Mesendoderm (in vitro differentiated cells): ENCODE results near the gene TP73.
"Not testable (repeated sequence)": the region's sequence is repeated elsewhere in the genome, so short reads cannot be mapped to it uniquely, and the experiment has no call there.

Experiments
- DNase-seq: peaks from one replicate; pipeline ENCODE4 v3.0.0; 2013
- H2AK5ac ChIP-seq: 2 replicates; pipeline ENCODE4 v1.6.1; 2013; ENCODE audit warnings: low read length, inconsistent platforms
- H2BK120ac ChIP-seq: 2 replicates; pipeline ENCODE4 v1.6.1; 2013; ENCODE audit warnings: low read depth, mild to moderate bottlenecking, low read length, moderate library complexity, mixed read lengths
- H2BK15ac ChIP-seq: replicated peaks from 2 replicates; pipeline ENCODE4 v1.6.1; 2013; ENCODE audit warnings: low read depth, mild to moderate bottlenecking, moderate library complexity
- H2BK5ac ChIP-seq: 2 replicates; pipeline ENCODE4 v1.6.1; 2013; ENCODE audit warnings: low read length, inconsistent platforms
- H3K18ac ChIP-seq: 2 replicates; pipeline ENCODE4 v1.6.1; 2013; ENCODE audit warnings: mild to moderate bottlenecking, low read length, mixed read lengths
- H3K23ac ChIP-seq: one replicate; pipeline ENCODE4 v1.6.1; 2013; ENCODE audit warnings: low read length
- H3K27ac ChIP-seq: 2 replicates; pipeline ENCODE4 v1.5.1; 2013; ENCODE audit warnings: low read depth, mild to moderate bottlenecking, inconsistent platforms, low read length, moderate library complexity
- H3K27me3 ChIP-seq: 2 replicates; pipeline ENCODE4 v1.6.1; 2013; ENCODE audit warnings: low read length, control low read depth, mild to moderate bottlenecking, inconsistent platforms; ENCODE audit not compliant: insufficient read depth, poor library complexity
- H3K36me3 ChIP-seq: 2 replicates; pipeline ENCODE4 v1.6.1; 2013; ENCODE audit warnings: low read length, inconsistent platforms; ENCODE audit not compliant: control insufficient read depth, insufficient read depth
- H3K4ac ChIP-seq: one replicate; pipeline ENCODE4 v1.6.1; 2013; ENCODE audit warnings: low read depth, mild to moderate bottlenecking, low read length, moderate library complexity
- H3K4me1 ChIP-seq: 2 replicates; pipeline ENCODE4 v1.6.1; 2013; ENCODE audit warnings: low read depth, low read length, inconsistent platforms; ENCODE audit not compliant: control insufficient read depth
- H3K4me2 ChIP-seq: 2 replicates; pipeline ENCODE4 v1.6.1; 2013; ENCODE audit warnings: low read length
- H3K4me3 ChIP-seq: 2 replicates; pipeline ENCODE4 v1.5.1; 2013; ENCODE audit warnings: mild to moderate bottlenecking, low read length
- H3K56ac ChIP-seq: one replicate; pipeline ENCODE4 v1.6.1; 2013; ENCODE audit warnings: low read length
- H3K79me1 ChIP-seq: 2 replicates; pipeline ENCODE4 v1.6.1; 2013; ENCODE audit warnings: low read length, inconsistent platforms
- H3K79me2 ChIP-seq: 2 replicates; pipeline ENCODE4 v1.6.1; 2013; ENCODE audit warnings: mild to moderate bottlenecking, low read length; ENCODE audit not compliant: control insufficient read depth, insufficient read depth
- H3K9ac ChIP-seq: 2 replicates; pipeline ENCODE4 v1.6.1; 2013; ENCODE audit warnings: low read length, inconsistent platforms
- H4K5ac ChIP-seq: one replicate; pipeline ENCODE4 v1.6.1; 2013; ENCODE audit warnings: low read length
- H4K8ac ChIP-seq: one replicate; pipeline ENCODE4 v1.6.1; 2013; ENCODE audit warnings: low read depth, mild to moderate bottlenecking, control low read depth, low read length, moderate library complexity
- WGBS: extraction: QIAGEN DNeasy Blood & Tissue Kit; methylation state at CpG from one replicate; pipeline ENCODE4 v1.1.7; 2013; ENCODE audit warnings: low lambda C conversion rate, missing lambda C conversion rate; ENCODE audit not compliant: insufficient coverage; ENCODE audit errors: extremely low coverage; 5-methylcytosine and 5-hydroxymethylcytosine counted together

TP73 gene

DNA sequence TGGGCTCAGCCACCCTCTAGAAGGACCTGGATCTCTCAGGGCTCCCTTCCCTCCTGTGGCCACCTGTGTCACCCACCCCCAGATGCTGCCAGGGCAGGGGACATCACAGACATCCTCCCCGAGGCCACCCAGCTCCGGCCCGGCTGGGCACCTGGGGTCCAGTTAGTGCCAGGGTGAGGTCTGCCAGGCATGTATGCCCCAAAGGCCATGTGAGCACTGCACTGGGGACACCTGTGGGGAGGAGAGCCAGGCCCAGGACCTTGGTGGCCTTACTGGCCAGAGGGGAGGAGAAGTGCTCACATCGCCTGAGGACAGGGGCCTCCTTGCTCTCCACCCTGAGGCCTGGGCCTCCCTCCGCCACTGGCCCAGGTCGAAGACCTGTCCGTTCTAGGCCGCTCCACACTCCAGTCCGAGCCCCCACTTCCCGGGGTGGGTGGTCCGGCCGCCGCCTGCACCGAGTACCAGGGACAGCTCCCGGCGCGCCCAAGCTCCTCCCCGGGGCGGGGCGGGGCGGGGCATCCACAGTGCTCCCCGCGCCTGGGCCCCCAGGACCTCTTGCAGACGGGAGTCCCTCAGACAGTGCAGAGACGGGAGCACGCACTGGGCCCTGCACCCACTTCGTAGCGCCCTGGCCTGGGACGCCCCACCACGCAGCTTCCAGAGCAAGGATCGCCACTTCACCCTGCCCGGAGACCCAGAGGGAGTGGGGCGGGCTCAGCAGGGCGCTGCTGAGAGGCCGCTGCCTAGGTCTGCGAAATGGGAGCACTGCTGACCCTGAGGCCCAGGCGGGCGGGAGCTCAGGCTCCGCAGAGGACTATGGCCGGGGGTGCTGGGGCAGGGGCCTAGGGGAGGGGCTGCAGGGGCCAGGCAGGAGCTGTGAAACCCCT lies 65.6 kb downstream of the TP73 start:
- no peak overlapping the region for H3K27ac ChIP-seq
- no CpG with 5 or more reads among the region's 40 CpGs for WGBS
- H3K4me3 ChIP-seq = no peak overlapping the region
- no peaks in the 10 kb centered on the region for H3K79me2 ChIP-seq
- H3K23ac ChIP-seq = no peak overlapping the region
- H2BK15ac ChIP-seq = no peak overlapping the region
- no peak overlapping the region for H2BK120ac ChIP-seq
- no peak overlapping the region for H3K56ac ChIP-seq
- H3K18ac ChIP-seq = no peak overlapping the region
- no peaks in the 10 kb centered on the region for H3K79me1 ChIP-seq
- no peaks in the 10 kb centered on the region for H3K4me1 ChIP-seq
- DNase-seq = peak; percentile 53
- H2BK5ac ChIP-seq = no peak overlapping the region
- H3K9ac ChIP-seq = no peak overlapping the region
- no peak overlapping the region for H2AK5ac ChIP-seq
- H3K4ac ChIP-seq = no peak overlapping the region
- H3K27me3 ChIP-seq = no peaks in the 10 kb centered on the region
- no peak overlapping the region for H4K8ac ChIP-seq
- no peak overlapping the region for H4K5ac ChIP-seq
- no peaks in the 10 kb centered on the region for H3K36me3 ChIP-seq
- no peak overlapping the region for H3K4me2 ChIP-seq

DNA sequence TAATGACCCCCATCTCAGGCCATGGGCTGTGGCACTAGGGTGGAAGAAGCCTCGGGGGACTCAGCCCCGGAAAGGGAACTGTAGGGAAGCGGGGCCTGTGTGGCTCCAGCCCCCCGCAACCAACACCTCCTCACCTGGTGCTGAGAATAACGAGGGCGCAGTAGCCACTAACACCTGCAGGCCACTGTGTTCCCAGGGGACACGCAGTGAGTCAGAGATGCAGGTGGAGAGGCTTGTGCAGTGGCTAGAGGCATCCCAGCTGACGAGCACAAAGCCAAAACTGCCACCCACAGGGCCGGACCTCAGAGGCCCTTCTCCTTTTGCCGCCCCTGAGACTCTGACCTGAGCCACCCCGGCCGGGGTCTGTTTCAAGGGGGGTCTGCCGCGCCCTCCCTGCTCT lies 66.4 kb downstream of the TP73 start:
- Histone ChIP-seq H3K4ac (no peak overlapping the region), H3K4me1 (no peaks in the 10 kb centered on the region), H3K27ac (no peak overlapping the region), H3K4me2 (no peak overlapping the region), H2AK5ac (no peak overlapping the region), H3K9ac (no peak overlapping the region), H3K79me1 (no peaks in the 10 kb centered on the region), H3K23ac (no peak overlapping the region), H2BK5ac (no peak overlapping the region), H3K27me3 (no peaks in the 10 kb centered on the region), H2BK15ac (no peak overlapping the region), H2BK120ac (no peak overlapping the region), H4K5ac (no peak overlapping the region), H3K4me3 (no peak overlapping the region), H4K8ac (no peak overlapping the region), H3K18ac (no peak overlapping the region), H3K36me3 (no peaks in the 10 kb centered on the region), H3K56ac (no peak overlapping the region), H3K79me2 (no peaks in the 10 kb centered on the region)
- DNase-seq = no peak
- no CpG with 5 or more reads among the region's 14 CpGs for WGBS

DNA sequence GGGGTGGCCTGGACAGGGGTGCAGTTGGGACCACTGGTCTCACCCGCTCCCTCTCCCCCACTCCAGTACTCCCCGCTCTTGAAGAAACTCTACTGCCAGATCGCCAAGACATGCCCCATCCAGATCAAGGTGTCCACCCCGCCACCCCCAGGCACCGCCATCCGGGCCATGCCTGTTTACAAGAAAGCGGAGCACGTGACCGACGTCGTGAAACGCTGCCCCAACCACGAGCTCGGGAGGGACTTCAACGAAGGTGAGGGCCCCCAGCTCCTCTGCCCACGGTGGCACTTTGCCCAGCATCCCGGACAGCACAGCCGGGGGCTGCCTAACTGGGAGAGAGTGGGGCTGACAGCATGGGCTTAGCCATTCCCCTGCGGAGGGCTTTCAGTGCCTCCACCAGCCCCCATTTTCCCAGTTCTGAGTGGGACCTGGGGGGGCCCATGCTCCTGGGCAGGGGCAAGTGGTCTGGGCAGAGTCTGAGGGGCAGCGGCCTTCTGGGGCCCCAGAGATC lies 69.7 kb downstream of the TP73 start:
- no CpG with 5 or more reads among the region's 20 CpGs for WGBS

DNA sequence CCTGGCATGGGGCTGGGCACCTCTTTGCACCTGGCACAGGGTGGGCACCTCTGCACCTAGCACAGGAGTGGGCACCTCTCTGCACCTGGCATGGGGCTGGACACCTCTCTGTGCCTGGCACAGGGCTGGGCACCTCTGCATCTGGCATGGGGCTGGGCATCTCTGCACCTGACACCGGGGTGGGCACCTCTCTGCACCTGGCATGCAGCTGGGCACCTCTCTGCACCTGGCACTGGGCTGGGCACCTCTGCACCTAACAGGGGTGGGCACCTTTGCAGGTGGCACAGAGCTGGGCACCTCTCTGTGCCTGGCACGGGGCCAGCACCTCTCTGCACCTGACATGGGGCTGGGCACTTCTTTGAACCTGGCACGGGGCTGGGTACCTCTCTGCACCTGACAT lies 70.5 kb downstream of the TP73 start:
- no peak overlapping the region for H2AK5ac ChIP-seq
- no peak overlapping the region for H4K5ac ChIP-seq
- no peak overlapping the region for H2BK120ac ChIP-seq
- no peak overlapping the region for H3K4me3 ChIP-seq
- no peaks in the 10 kb centered on the region for H3K79me1 ChIP-seq
- no peaks in the 10 kb centered on the region for H3K36me3 ChIP-seq
- WGBS = no CpG with 5 or more reads among the region's 3 CpGs
- H2BK15ac ChIP-seq = no peak overlapping the region
- H3K27ac ChIP-seq = no peak overlapping the region
- no peak overlapping the region for H3K23ac ChIP-seq
- H3K79me2 ChIP-seq = no peaks in the 10 kb centered on the region
- H3K9ac ChIP-seq = no peak overlapping the region
- no peak overlapping the region for H3K18ac ChIP-seq
- H3K56ac ChIP-seq = no peak overlapping the region
- H3K27me3 ChIP-seq = no peaks in the 10 kb centered on the region
- no peak overlapping the region for H3K4ac ChIP-seq
- H3K4me2 ChIP-seq = no peak overlapping the region
- no peak for DNase-seq
- H4K8ac ChIP-seq = no peak overlapping the region
- H2BK5ac ChIP-seq = no peak overlapping the region
- H3K4me1 ChIP-seq = no peaks in the 10 kb centered on the region

More for the DNA sequence above, 69.7 kb downstream of the TP73 start:
- no peak overlapping the region for H2BK5ac ChIP-seq
- no peak overlapping the region for H3K27ac ChIP-seq
- H3K4me3 ChIP-seq = no peak overlapping the region
- no peaks in the 10 kb centered on the region for H3K79me1 ChIP-seq
- no peaks in the 10 kb centered on the region for H3K36me3 ChIP-seq
- H2BK15ac ChIP-seq = no peak overlapping the region
- no peaks in the 10 kb centered on the region for H3K4me1 ChIP-seq
- H3K27me3 ChIP-seq = no peaks in the 10 kb centered on the region
- H3K79me2 ChIP-seq = no peaks in the 10 kb centered on the region
- H4K5ac ChIP-seq = no peak overlapping the region
- H2BK120ac ChIP-seq = no peak overlapping the region
- H3K23ac ChIP-seq = no peak overlapping the region
- no peak overlapping the region for H3K4me2 ChIP-seq
- no peak overlapping the region for H3K18ac ChIP-seq
- no peak overlapping the region for H3K9ac ChIP-seq
- H4K8ac ChIP-seq = no peak overlapping the region
- DNase-seq = no peak
- no peak overlapping the region for H3K4ac ChIP-seq
- no peak overlapping the region for H2AK5ac ChIP-seq
- H3K56ac ChIP-seq = no peak overlapping the region

DNA sequence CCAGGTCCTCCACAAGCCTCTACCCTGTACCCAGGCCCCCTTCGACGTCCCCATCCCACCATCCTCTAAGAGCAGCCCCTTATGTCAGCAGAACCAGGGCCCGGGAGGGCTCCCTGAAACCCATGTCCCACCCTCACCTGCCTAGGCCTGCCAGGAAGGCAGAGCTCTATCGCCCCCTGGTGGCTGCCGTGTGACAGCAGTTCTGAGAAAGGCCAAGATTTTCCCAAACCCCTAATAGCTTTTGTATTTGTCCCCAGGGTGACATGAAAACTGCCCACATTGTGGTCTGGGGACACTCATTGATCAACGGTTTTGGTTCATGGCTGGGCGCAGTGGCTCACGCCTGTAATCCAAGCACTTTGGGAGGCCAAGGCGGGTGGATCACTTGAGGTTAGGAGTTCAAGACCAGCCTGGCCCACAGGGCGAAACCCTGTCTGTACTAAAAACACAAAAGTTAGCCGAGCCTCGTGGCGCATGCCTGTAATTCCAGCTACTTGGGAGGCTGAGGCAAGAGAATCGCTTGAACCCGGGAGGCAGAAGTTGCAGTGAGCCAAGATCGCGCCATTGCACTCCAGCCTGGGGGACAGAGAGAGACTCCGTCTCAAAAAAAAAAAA lies 72.2 kb downstream of the TP73 start:
- not testable (repeated sequence) for H3K27ac ChIP-seq, H3K56ac ChIP-seq, H3K79me1 ChIP-seq, H3K27me3 ChIP-seq, H2BK15ac ChIP-seq, H4K8ac ChIP-seq, H3K18ac ChIP-seq, H2AK5ac ChIP-seq, H3K4ac ChIP-seq, H3K4me1 ChIP-seq, H2BK120ac ChIP-seq, H2BK5ac ChIP-seq, H3K9ac ChIP-seq, H3K4me2 ChIP-seq, H4K5ac ChIP-seq, H3K79me2 ChIP-seq, H3K23ac ChIP-seq, H3K36me3 ChIP-seq, H3K4me3 ChIP-seq
- DNase-seq = peak; percentile 74
- WGBS = no CpG with 5 or more reads among the region's 18 CpGs
